IMR-90 (cell line): ENCODE data around the gene KNL1.

Experiments used
- FOS ChIP-seq: fragments of 150-350 bp; IDR thresholded peaks from 2 replicates; pipeline ENCODE4 v1.6.1; 2016; ENCODE audit warnings: low read depth, low read length
- MXI1 ChIP-seq: IDR thresholded peaks from 2 replicates; pipeline ENCODE4 v1.6.1; 2012; ENCODE audit warnings: low read depth, mild to moderate bottlenecking, low read length, moderate library complexity, borderline replicate concordance
- POLR2A ChIP-seq: IDR thresholded peaks from 2 replicates; pipeline ENCODE4 v1.6.1; 2012; ENCODE audit warnings: mild to moderate bottlenecking, low read depth, low read length
- RAD21 ChIP-seq: IDR thresholded peaks from 2 replicates; pipeline ENCODE4 v1.6.1; 2012; ENCODE audit warnings: low read length, improper control_type of control experiment
- TF ChIP-seq, protein P1 (sequence below): conservative IDR thresholded peaks from 2 replicates; pipeline ENCODE4 v1.5.1; 2012; ENCODE audit warnings: mild to moderate bottlenecking, low read depth, low read length, improper control_type of control experiment
- TF ChIP-seq, protein P2 (sequence below): fragments of 150-350 bp; IDR thresholded peaks from 2 replicates; pipeline ENCODE4 v1.6.1; 2016; ENCODE audit warnings: low read depth, mild to moderate bottlenecking, low read length, moderate library complexity, borderline replicate concordance

DNA sequence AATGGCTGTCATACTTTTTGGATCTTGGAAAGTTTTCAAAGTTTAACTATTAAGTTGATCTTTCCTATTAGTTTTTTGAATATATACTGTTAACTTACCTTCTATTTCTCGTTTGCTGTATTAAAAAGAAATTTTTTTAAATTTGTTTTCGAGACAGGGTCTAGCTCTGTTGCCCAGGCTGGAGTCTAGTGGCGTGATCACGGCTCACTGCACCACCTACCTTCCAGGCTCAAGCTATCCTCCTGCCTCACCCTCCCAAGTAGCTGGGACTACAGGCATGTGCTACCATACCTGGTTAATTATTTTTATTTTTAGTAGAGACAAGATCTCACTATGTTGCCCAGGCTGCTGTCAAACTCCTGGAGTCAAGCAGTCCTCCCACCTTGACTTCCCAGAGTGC, 4.6 kb downstream of the KNL1 start:
- TF ChIP-seq POLR2A, result no peak
- TF ChIP-seq, protein P1, sequence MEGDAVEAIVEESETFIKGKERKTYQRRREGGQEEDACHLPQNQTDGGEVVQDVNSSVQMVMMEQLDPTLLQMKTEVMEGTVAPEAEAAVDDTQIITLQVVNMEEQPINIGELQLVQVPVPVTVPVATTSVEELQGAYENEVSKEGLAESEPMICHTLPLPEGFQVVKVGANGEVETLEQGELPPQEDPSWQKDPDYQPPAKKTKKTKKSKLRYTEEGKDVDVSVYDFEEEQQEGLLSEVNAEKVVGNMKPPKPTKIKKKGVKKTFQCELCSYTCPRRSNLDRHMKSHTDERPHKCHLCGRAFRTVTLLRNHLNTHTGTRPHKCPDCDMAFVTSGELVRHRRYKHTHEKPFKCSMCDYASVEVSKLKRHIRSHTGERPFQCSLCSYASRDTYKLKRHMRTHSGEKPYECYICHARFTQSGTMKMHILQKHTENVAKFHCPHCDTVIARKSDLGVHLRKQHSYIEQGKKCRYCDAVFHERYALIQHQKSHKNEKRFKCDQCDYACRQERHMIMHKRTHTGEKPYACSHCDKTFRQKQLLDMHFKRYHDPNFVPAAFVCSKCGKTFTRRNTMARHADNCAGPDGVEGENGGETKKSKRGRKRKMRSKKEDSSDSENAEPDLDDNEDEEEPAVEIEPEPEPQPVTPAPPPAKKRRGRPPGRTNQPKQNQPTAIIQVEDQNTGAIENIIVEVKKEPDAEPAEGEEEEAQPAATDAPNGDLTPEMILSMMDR, result no peak
- no peak for TF ChIP-seq MXI1
- TF ChIP-seq, protein P2, sequence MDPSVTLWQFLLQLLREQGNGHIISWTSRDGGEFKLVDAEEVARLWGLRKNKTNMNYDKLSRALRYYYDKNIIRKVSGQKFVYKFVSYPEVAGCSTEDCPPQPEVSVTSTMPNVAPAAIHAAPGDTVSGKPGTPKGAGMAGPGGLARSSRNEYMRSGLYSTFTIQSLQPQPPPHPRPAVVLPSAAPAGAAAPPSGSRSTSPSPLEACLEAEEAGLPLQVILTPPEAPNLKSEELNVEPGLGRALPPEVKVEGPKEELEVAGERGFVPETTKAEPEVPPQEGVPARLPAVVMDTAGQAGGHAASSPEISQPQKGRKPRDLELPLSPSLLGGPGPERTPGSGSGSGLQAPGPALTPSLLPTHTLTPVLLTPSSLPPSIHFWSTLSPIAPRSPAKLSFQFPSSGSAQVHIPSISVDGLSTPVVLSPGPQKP, result no peak
- TF ChIP-seq RAD21, result no peak
- no peak for TF ChIP-seq FOS
